GM23248 (cell line): ENCODE data around the gene OLFM1.

Source experiments
- EZH2 ChIP-seq: fragments of 200-600 bp; sonication (generic); IDR thresholded peaks from 2 replicates; pipeline ENCODE4 v1.6.1; 2018; ENCODE audit warnings: antibody characterized with exemption, mild to moderate bottlenecking; ENCODE audit not compliant: insufficient read depth, poor library complexity, severe bottlenecking
- EZH2phosphoT487 ChIP-seq: fragments of 200-600 bp; sonication (generic); IDR thresholded peaks from 2 replicates; pipeline ENCODE4 v1.6.1; 2018; ENCODE audit warnings: antibody characterized with exemption, moderate library complexity, mild to moderate bottlenecking, low read depth; ENCODE audit not compliant: insufficient read depth

GRCh38 chr9:135109650-135110049, 22.2 kb downstream of the OLFM1 start:
- no peak for TF ChIP-seq EZH2
- no peak for TF ChIP-seq EZH2phosphoT487
